Right ventricle myocardium superior (tissue), 1 donor: ENCODE measurements around the gene MED13L. TPM values are rescaled to one million over a fixed set of nuclear protein-coding genes. Genes with fewer than 3 reads are reported as not detected.

Experiments used
- ATAC-seq: fragments of 200-7000 bp; cut with Tn5 transposase; one replicate; pipeline ENCODE4 v1.9.1; 2020; ENCODE audit warnings: mild to moderate bottlenecking; ENCODE audit not compliant: poor library complexity
- DNase-seq: peaks from one replicate; pipeline ENCODE4 v3.0.0-alpha.2; 2020
- intact Hi-C: fragments of 100-400 bp; cut with DNase I; formaldehyde crosslinking; loops from one replicate; pipeline ENCODE4 v1.11.2; 2022
- total RNA-seq: library from RNA; stranded (reverse); fragmentation: NEBNext Ultra II Directional; extraction: Animal tissue kit (Norgen Biotek cat#: 25700); gene quantifications from one replicate; pipeline ENCODE4 v1.2.1, GENCODE V29; 2021
- donor health status: DM: no; HTN: yes; CAD: no; lungs with severe emphysema.

Gene MED13L
- total RNA-seq, 1 donor from 2014 or later: 57.7 TPM

DNA sequence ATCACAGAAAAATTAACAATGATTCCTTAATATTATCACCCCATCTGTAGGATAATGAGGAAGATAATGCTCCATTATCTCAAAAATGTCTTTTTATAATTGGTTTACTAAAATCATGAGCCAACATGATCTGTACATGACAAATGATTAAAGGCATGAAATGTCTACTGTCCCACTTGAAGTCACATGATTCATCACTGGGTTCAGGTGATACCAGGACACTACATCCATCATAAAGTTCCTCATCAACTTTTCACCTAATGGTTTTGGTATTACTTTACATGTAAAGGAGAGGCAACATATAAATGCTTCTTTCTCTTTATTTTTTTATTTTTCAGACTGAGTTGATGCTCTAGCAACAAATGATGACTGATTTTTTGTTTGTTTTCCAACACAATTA, 313.3 kb downstream of the MED13L start:
- no peak for ATAC-seq
- no peak for DNase-seq
- intact Hi-C loops: no loop called here

- intact Hi-C loops: no loop called here
Measured at GRCh38 chr12:115962216-115962615, 315.3 kb downstream of the MED13L start.

GRCh38 chr12:115960868-115961802, 316.4 kb downstream of the MED13L start:
- intact Hi-C loops: no loop called here
- no peak for DNase-seq
- ATAC-seq: no peak

More at GRCh38 chr12:115962216-115962615, 315.3 kb downstream of the MED13L start:
- DNase-seq (no peak), ATAC-seq (no peak)

GRCh38 chr12:115957686-115958290, 319.7 kb downstream of the MED13L start:
- no peak for DNase-seq
- intact Hi-C loops: no loop called here
- ATAC-seq: no peak

DNA sequence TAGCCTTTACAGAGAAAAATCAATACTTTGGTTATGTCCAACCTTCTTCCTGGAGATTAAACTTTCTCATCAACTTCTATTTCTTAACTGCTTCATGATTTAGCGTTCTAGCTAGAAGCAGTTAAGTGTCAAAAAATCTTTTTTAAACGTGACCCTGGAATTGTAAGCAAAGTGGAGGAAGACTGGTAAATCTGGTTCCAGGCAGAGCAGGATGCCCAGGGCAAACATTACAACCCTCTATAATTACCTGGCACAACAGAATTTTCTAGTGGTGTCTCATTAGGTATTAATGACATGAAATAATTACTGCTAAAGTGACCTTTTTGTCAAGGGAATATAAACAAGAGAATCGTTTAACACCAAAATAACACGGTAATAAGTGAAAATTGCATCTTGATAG, 320.8 kb downstream of the MED13L start:
- ATAC-seq: no peak
- DNase-seq: no peak
- intact Hi-C loops: no loop called here

DNA sequence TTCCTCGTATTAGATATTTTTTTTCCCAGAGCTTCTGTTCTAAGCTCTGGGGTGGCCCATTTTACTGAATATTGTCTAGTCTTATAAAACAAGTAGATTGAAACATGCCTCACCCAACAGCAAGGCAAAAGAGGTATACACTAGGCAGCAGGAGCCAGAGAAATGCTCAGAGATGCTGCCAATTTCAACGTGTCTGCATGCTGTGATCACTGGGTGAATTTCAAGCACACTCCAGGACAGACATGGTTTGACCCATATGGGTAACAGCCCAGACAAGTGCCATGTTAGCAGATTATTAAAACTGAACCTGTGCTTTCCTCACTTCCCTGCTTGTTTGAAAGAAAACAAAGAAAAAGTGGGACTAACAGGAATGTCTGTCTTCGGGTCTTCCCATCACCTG, 321.3 kb downstream of the MED13L start:
- DNase-seq (no peak), ATAC-seq (no peak)
- intact Hi-C loops: no loop called here

GRCh38 chr12:115953450-115953849, 324.0 kb downstream of the MED13L start:
- DNase-seq (no peak), ATAC-seq (no peak)
- intact Hi-C loops: no loop called here

- intact Hi-C loops: no loop called here
- DNase-seq: no peak
- ATAC-seq: no peak
Measured at GRCh38 chr12:115953031-115953430, 324.5 kb downstream of the MED13L start.

DNA sequence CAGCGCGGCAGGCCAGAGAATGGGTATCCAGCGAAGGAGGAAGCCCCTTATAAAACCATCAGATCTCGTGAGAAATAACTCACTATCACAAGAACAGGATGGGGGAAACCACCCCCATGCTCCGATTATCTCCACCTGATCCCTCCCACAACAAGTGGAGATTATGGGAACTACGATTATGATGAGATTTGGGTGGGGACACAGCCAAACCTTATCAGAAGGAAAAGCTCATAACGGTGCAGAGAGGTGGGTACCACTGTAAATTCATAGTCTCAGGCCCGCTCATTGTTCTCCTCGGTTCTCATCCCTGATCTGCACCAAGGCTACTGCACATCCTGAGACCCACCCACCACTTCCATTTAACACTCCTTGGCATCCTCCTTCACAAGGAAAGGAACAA, 326.5 kb downstream of the MED13L start:
- DNase-seq (no peak), ATAC-seq (no peak)
- intact Hi-C loops: no loop called here

- no peak for ATAC-seq
- intact Hi-C loops: no loop called here
Measured at GRCh38 chr12:115949675-115950074, 327.8 kb downstream of the MED13L start.

DNA sequence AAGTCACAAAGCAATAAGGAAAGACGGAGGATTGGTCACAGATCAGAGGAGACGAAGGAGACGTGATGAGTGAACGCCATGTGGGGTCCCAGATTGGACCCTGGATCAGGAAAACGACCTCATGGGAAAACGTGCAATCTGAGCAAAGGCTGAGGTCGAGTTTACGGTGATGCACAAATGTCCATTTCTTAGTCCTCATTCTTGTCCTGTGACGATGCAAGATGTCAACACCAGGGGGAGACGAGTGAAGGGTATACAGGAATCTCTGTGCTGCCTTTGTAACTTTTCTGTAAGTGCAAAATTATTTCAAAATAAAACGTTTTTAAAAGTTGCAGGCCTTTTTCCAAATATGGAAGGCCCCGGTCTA, 329.8 kb downstream of the MED13L start:
- no peak for ATAC-seq
- intact Hi-C loops: no loop called here
- DNase-seq: no peak

More at GRCh38 chr12:115949675-115950074, 327.8 kb downstream of the MED13L start:
- no peak for DNase-seq

DNA sequence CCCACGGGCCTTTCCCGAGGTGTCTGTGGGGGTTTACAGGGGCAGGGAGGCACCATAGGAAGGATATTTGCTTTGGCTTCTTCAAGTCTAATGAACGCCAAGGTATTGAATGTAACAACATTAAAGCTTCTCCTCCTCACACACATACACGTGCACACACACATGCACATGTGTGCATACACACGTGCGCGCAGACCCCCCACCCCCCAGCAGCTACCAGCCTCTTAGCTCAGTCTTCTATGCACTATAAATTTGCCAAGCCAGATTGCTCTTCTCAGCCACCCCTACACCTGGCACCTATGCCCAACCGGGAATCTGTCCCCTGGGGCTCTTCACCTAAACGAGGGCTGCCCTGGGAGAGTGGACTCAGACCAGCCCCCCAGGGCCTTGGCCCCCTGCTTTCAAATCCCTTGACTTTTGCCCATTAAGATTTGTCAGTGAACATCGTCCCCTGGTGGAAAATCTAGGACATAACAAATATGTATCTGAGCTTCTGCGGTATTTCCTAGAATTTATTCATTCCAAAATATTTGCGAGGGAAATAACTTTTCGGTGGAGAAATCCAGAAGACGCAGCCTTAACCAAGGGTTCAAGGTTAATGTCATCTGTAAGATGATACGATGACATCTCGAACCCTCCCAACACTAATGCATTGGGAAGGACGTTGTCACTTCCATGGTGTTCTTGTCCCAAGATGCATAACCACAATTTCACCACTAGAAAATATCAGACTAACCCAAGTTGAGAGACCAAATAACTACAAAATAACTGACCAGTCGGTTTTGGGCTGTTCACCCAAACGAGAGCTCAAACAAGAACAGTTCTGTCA, 330.4 kb downstream of the MED13L start:
- no peak for ATAC-seq
- no peak for DNase-seq
- intact Hi-C loops: no loop called here

DNA sequence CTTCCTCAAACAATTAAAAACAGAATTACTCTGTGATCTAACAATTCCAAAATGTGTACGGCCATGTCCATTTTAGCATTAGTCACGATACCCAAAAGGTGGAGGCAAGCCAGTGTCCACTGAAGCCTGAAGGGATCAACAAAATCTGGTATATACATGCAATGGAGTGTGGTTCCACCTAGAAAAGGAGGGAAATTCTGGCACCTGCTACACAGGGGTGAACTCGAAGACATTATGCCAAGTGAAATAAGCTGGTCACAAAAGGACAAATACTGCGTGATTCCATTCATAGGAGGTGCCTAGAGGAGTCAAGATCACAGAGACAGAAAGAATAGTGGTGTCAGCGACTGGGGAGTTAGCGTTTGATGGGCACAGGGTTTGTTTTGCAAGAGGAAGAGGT, 331.4 kb downstream of the MED13L start:
- intact Hi-C loops: no loop called here
- ATAC-seq: no peak
- DNase-seq: no peak

GRCh38 chr12:115945491-115945885, 332.0 kb downstream of the MED13L start:
- intact Hi-C loops: no loop called here
- DNase-seq (no peak), ATAC-seq (no peak)

- intact Hi-C loops: no loop called here
- ATAC-seq (no peak), DNase-seq (no peak)
Measured at GRCh38 chr12:115944837-115945490, 332.5 kb downstream of the MED13L start.

DNA sequence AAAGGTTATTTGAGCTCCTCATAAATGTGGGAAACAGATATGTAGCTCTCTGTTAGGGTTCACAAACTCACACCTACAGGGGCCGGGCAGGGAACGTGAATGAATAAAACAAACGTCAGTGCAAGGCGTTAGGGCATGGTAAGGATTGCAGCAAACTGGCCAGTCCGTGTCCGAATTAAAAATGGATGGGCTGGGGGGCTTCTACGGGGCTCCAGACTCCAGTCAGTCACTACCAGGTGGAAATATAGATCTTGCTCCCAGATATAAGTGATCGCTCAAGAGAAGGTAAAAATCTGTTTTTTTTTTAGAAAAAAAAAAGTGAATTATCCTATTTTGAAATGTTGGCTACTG, 333.1 kb downstream of the MED13L start:
- intact Hi-C loops: no loop called here
- DNase-seq (no peak), ATAC-seq (no peak)

- DNase-seq: peak; percentile 73
- peak; percentile 20 for ATAC-seq
- intact Hi-C loops: no loop called here
Measured at GRCh38 chr12:115943630-115944391, 333.7 kb downstream of the MED13L start.

- intact Hi-C loops: no loop called here
- ATAC-seq (no peak), DNase-seq (no peak)
Measured at GRCh38 chr12:115943310-115943629, 334.2 kb downstream of the MED13L start.
